ENCODE data around the gene TADA1.
A peak's percentile ranks its signal among the peaks of the same experiment; 100 is the strongest.

TADA1 gene

GRCh38 chr1:166915042-166915441, 39.0 kb upstream of the TADA1 start:
- TF ChIP-seq ZFX (IDR thresholded peaks at IDR 0.05; ENCODE audit: borderline replicate concordance), result no peak
- TF ChIP-seq, protein P1, sequence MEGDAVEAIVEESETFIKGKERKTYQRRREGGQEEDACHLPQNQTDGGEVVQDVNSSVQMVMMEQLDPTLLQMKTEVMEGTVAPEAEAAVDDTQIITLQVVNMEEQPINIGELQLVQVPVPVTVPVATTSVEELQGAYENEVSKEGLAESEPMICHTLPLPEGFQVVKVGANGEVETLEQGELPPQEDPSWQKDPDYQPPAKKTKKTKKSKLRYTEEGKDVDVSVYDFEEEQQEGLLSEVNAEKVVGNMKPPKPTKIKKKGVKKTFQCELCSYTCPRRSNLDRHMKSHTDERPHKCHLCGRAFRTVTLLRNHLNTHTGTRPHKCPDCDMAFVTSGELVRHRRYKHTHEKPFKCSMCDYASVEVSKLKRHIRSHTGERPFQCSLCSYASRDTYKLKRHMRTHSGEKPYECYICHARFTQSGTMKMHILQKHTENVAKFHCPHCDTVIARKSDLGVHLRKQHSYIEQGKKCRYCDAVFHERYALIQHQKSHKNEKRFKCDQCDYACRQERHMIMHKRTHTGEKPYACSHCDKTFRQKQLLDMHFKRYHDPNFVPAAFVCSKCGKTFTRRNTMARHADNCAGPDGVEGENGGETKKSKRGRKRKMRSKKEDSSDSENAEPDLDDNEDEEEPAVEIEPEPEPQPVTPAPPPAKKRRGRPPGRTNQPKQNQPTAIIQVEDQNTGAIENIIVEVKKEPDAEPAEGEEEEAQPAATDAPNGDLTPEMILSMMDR (IDR thresholded peaks at IDR 0.05), result no peak
- H3K27ac ChIP-seq, result no peak overlapping the region

- no peak overlapping the region for H3K27ac ChIP-seq
- TF ChIP-seq, protein P1 (IDR thresholded peaks at IDR 0.05), result no peak
- no peak for TF ChIP-seq ZFX (IDR thresholded peaks at IDR 0.05; ENCODE audit: borderline replicate concordance)
Measured at GRCh38 chr1:166914111-166914510, 38.0 kb upstream of the TADA1 start.

- no peak for TF ChIP-seq ZFX (IDR thresholded peaks at IDR 0.05; ENCODE audit: borderline replicate concordance)
- TF ChIP-seq, protein P1 (IDR thresholded peaks at IDR 0.05), result no peak
- H3K27ac ChIP-seq, result no peak overlapping the region
Measured at GRCh38 chr1:166911624-166912023, 35.6 kb upstream of the TADA1 start.

DNA sequence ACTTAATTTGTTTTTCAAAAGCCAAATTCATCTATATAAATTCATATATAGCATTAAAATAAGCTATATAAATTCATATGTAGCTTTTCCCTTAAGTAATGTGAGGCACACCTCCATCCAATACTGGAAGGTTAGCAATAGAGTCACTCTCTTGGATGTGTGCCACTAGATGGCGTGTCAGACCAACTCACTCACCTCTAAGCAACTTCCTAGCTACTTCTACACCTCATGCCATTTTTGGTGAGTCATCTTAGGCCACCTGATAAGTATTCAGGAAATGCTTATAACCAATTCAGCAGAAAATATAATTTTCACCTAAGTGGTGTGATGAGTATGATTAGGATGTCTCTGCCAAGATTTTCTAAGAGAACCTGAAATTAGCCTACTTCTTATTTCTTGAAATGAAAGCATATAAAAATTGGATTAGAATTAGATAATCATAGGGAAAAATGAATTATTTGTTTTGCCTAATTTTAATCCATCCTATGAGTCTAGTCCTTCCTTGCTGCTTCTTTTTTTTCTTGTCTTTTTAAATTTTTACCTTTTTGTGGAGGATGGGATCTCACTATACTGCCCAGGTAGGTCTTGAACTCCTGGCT, 34.4 kb upstream of the TADA1 start:
- TF ChIP-seq ZFX (IDR thresholded peaks at IDR 0.05; ENCODE audit: borderline replicate concordance), result no peak
- TF ChIP-seq, protein P1 (IDR thresholded peaks at IDR 0.05), result peak; percentile 92
- no peak overlapping the region for H3K27ac ChIP-seq

GRCh38 chr1:166908942-166909341, 32.9 kb upstream of the TADA1 start:
- H3K27ac ChIP-seq, result no peak overlapping the region
- TF ChIP-seq, protein P1 (IDR thresholded peaks at IDR 0.05), result no peak
- no peak for TF ChIP-seq ZFX (IDR thresholded peaks at IDR 0.05; ENCODE audit: borderline replicate concordance)

GRCh38 chr1:166907763-166908162, 31.7 kb upstream of the TADA1 start:
- TF ChIP-seq, protein P1 (IDR thresholded peaks at IDR 0.05), result no peak
- TF ChIP-seq ZFX (IDR thresholded peaks at IDR 0.05; ENCODE audit: borderline replicate concordance), result no peak

DNA sequence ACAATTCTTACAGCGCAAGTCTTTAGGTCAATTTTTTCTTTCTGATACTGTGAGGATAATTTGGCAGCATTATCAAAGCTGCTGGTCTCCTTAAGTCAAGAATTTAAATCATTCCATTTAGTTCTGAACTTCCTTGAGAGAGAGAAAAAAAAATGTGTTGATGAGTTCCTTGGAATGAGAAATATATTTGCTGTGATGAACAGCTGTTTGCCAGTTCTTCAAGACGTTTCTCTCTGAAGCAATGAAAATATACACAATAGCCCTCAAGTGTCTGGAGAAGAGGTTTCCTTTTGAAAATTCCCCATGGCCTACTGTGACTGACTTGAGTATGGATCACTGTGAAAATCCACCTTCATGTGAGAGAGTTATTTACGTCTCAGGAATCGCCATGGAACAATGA, 31.0 kb upstream of the TADA1 start:
- no peak for TF ChIP-seq ZFX (IDR thresholded peaks at IDR 0.05; ENCODE audit: borderline replicate concordance)
- TF ChIP-seq, protein P1 (IDR thresholded peaks at IDR 0.05), result no peak
- no peak overlapping the region for H3K27ac ChIP-seq

More at GRCh38 chr1:166907763-166908162, 31.7 kb upstream of the TADA1 start:
- no peak overlapping the region for H3K27ac ChIP-seq

Data from 22Rv1 (cell line).